GM18868 (cell line): Measurements from ENCODE around the gene TEKT1.
"Not testable (repeated sequence)": the region's sequence is repeated elsewhere in the genome, so short reads cannot be mapped to it uniquely, and the experiment has no call there.

Experiments used
- ATAC-seq: cut with Tn5 transposase; IDR thresholded peaks from one replicate; pipeline ENCODE4 v1.9.1; 2021; ENCODE audit warnings: mild to moderate bottlenecking, moderate library complexity; ENCODE audit not compliant: unreplicated experiment

TEKT1 gene

DNA sequence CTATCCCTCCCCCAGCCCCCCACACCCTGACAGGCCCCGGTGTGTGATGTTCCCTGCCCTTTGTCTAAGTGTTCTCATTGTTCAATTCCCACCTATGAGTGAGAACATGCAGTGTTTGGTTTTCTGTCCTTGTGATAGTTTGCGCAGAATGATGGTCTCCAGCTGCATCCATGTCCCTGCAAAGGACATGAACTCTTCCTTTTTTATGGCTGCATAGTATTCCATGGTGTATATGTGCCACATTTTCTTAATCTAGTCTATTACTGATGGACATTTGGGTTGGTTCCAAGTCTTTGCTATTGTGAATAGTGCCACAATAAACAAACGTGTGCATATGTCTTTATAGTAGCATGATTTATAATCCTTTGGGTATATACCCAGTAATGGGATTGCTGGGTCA lies 15.2 kb downstream of the TEKT1 start:
- not testable (repeated sequence) for ATAC-seq

DNA sequence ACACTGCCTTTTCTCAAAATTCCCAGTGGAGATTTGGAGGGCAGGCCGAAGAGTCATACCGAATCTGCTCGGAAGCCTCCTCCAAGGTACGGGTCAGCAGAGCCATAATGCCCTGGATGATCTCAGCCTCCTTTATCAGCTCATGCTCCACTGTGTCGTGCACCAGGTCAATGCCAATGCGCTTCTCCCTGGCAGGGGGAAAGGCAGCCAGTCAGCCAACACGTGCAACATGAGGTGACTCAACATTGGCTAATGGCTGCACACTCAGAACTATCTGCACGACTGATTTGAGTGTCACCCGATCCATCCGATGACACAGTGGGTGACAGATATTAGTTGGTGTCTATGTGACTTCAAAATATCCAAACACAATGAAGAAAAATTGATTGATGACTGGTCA lies 15.8 kb downstream of the TEKT1 start:
- no peak for ATAC-seq

DNA sequence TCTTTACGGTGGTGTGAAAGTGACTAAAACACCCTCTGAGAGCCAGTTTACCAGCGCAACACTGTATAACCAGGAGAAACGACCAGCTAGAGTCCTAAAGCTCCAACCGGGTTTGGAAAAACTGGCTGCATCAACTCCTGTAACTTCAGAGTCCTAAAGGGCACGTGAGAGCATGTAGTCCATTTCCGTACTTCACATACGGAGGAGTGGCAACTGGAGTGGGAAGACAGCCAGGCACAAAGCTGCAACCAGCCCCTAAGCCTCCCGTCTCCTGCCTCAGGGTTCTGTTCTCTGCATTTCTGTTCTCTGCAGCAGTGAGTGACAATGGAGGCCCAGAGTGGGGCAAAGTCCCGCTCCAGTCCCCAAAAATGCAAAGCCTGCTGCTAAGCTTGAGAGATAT lies 19.2 kb downstream of the TEKT1 start:
- no peak for ATAC-seq

DNA sequence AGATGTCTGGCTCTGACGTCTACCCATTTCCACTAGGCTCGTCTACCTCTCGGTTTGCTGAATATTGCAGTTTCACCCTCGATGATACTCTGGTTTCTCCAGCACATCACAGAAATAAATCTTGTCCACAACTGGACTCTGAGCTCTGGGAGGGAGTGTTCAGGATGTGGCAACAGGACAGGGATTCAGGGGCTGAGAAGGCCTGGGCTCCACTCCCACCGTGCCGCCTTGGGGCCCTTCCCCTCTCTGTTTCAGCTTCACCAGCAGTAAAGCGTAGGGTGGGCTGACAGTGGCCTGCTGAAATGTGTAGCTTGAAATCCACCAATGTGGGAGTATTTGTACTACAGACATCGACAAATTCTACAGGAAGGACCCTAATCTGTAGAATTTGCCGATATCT lies 20.0 kb downstream of the TEKT1 start:
- ATAC-seq = no peak

DNA sequence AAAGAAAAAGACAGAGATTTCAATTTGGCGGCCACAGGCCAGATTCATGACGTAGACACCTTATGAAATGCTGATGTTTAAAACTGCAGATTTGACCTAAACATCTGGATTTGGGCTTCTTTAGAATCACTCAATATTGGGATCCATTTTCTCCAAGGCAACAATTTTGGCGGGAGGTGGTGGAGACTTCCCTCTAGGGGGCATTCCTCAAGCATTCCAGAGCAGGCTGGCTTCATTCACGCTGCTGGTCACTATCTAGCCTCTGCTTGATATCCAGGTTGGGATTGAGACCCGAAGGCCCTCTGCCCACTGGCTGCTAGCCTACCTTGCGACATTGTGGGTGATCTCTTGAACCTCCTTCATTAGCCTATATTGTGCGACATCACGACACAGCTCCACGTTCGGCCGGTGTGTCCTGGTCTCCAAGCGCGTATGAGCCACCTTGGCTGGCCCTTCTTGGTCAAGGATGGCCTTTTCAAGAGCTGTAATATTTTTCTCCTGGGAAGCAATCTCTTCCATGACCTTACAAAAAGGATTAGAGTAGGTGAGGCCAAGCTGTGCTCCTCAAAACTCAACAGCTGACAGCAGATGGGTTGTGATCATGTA lies 31.0 kb downstream of the TEKT1 start:
- ATAC-seq = no peak

DNA sequence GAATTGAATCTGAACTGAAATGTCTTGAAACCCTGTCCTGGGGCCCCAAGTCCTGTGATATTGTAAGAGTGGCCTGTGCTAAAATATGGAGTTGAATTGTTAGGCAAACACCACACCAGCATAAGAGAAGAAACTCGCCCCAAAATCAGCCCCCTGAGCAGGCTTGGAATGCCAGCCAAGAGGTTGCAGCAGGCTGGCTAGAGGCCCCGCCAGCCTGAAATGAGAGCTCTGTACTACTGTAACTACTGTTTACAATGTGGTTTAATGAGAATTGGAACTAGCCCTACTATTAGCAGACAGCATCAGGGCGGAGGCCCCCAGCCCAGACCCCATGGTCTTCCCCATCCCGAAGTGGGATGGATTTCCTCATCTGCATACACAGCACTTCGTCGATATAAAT lies 31.8 kb downstream of the TEKT1 start:
- no peak for ATAC-seq

DNA sequence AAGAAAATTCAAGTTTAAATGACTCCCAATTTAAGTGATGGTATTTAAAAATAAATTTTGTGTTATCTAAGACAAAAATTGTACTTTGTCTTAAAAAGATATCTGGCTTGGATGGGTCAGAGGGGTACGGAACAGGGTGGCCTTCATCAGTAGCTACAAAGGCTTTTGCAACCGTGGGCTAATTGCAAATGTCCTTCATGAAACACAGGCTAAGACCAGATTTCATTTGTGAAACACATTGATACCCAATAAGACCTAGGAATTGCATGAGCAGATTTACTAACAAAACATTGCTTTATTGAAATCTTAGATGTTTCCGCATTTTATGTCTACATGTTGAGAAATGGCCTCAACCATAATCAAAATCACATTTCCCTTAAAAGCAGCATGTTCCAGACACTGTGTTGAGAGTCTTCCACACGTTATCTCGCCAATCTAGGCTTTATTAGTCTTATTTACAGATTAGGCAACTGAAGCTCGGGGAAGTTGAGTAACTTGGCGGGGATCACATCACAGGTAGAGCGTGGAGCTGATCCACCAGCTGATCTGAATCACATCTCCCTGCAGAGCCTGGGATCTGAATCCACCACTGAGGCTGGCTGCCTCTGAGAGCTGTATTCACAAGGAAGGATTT lies 33.7 kb downstream of the TEKT1 start:
- ATAC-seq = no peak

DNA sequence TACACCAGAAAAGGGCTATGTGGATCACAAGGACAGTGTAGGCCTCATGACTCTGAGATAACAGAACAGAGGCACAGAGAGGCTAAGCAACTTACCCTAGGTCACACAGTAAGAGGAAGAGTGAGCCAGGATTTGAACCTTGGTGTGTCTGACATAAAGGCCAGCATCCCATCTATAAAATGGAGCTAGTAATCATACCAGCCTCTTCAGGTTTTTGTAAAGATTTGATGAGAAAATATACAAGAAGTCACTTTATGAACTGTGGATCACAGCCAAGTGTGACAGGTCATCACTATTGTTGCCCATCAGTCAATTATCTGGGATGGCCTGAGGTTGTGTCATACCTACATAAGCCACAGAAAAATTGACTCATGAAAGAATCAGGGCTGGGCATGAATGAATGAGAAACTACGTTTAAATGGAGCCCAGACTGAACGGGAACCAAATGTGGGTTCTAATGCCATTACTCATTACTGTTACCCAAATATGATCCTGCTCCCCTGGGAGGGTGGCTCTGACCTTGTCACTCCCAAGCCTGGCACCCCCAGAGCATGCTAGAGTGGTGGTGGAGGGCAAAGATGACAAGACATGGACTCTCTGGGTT lies 34.5 kb downstream of the TEKT1 start:
- ATAC-seq = no peak

DNA sequence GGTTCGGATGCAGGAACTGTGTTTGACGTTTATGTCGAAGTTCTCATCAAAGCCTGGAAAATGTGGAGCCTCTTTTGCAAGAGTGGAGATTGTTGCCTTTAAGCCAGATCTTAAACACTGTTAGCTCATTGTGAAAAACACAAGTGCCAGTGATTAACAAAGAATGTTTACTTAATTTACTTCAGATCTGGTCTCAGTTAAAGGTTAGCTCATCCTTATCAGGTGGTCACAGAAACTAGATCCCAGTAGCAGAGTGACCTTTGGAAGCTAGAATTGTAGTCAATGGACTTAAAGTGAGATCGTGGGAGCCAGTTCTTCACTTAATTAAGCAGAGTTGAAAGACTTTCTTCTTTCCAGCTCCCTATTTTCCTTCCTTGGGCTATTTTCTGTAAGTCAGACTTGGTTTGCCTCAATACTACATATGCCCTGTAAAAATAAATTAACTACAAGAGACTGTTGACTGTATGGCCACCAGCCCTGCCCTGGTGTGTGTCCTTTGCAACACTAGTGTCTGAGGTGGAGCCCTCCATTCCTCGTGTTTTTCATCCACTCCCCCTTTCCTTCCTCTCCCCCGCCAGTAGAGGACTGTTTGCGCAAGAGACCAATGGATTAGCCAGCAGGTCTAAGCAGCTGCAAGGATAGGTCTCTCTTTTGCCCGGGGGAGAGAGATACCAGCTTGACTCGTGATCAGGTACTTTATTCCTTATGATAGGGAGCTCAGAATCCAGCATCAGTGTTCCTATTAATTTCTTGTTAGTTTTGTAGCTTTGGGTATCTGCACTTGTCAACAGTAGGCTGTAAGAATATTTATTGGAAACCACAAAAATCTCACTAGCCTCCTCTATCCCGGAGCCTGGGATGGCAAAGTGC lies 35.3 kb downstream of the TEKT1 start:
- no peak for ATAC-seq

DNA sequence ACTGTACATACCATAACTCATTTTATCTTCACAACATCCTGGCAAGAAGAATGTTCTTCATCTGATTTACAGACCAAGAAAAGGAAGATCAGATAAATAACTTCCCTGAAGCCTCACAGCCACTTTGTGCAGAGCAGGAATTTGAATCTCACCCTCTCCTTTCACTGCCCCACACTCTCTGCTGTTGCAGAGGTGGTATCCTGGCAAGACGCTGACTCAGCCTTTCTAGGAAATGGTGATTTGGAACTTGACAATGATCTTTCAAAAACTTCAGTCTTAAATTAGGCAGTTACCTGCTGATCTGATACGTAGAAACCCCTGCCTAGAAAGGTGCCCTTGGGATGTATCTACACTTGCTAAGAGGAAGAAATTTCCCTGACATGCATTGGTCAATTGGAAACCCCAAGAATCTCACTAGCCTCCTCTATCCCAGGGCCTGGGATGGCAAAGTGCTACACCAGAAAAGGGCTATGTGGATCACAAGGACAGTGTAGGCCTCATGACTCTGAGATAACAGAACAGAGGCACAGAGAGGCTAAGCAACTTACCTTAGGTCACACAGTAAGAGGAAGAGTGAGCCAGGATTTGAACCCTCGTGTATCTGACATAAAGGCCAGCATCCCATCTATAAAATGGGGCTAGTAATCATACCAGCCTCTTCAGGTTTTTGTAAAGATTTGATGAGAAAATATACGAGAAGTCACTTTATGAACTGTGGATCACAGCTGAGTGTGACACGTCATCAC lies 37.6 kb downstream of the TEKT1 start:
- no peak for ATAC-seq

DNA sequence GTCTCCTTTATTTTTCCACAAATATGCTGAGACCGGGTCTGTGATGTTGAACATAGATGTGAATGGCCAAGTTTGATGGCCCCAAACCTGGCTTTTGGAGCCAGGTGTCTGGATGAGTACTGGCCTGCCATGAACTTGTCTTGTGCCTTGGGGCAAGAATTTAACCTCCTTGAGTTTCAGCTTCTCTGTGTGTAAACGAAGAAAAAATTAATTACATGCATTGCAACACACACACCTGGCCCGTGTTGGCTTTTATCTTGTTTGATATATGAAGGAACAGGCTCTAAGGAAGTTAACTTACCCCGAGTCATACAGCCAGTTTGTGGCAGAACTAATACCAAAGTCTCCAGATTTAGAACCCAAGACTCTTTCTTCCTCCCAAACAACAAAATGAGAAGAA lies 42.4 kb downstream of the TEKT1 start:
- no peak for ATAC-seq

DNA sequence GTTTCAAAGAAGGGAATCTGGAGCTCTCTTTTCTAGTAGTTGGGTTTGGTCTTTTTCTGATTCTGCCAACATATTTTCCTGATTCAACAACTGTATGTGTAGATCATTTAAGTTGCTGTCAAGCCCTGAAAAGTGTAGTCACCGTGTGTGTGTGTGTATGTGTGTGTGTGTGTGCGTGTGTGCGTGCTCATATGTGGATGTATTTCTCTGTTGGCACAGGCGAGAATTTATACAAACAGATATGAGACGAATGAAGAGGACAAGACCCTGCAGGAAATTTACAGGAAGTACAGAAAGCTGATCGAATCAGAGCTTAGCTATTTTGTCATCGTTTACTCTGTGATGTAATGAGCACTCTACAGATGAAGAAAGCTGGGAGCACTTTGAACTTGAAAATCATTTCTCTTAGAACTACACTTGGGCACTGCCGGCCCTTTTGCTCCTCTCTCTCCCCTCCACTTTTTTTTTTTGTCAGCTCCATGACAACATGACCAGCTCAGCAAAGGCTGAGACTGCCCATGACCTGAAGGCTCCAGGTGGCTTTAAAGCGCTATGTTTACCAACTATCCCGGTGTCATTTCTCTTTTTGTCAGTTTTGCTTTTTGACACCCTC lies 44.3 kb downstream of the TEKT1 start:
- no peak for ATAC-seq

DNA sequence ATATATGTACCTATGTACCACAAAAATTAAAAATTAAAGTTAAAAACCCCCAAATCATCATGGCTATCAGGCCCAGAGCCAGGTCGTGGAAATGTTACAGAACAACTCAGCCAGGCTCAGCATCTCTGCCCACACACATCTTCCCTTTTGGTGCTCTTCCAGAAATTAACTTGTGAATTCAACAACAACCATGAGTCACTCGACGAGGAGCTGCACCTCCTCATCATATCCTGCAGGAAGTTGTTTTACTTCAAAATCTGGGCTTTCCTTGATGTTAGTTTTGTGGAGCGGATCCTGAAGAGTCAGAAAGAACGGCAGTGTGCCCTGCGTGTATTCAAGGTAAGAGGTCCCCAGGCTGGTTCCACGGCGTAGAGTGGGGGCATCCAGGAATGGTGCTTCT lies 44.9 kb downstream of the TEKT1 start:
- no peak for ATAC-seq

DNA sequence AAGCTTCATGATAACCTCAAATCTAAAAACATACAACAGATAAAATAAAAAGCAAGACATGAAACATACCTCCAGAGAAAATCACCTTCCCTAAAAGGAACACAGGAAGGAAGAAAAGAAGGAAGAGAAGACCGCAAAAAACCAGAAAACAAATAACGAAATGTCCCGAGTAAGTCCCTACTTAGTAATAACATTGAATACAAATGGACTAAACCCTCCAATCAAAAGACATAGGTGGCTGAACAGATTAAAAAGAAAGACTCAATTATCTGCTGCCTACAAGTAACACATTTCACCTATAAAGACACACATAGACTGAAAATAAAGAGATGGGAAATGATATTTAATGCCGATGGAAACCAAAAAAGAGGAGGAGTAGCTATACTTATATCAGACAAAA lies 49.3 kb downstream of the TEKT1 start:
- ATAC-seq = no peak

DNA sequence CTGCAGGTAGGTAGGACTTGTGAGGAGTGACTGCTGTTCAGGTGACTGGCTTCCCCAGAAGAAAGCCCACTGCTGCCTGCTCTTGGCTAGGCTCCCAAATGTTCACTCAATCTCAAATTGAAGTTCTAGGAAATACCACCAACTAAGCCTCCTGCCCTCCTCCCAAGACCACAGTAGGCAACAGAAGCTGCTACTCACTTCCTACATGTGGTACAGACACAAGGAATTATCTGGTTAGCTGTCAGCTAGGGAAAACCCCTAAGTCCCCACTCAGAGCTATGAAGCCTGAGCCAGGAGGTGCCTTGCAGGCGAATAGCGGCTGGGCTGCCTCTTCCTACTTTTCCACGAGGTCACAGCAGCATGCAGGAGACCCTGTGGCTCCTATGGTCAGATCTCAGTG lies 50.6 kb downstream of the TEKT1 start:
- no peak for ATAC-seq

DNA sequence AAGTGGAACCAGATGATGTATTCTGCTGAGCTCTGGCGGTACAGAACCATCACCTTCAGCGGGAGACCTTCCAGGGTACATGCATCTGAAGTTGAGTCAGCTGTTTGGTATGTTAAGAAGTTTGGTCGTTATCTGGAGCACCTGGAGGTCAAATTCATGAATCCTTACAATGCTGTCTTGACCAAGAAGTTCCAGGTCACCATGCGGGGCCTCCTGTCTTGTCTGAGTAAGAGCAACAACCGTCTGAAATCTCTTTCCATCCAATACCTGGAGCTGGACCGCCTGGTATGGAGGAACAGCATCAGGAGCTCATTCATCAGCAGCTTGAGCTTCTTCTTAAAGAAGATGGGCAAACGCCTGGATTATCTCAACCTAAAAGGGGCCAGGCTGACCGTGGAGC lies 51.5 kb downstream of the TEKT1 start:
- ATAC-seq = no peak

DNA sequence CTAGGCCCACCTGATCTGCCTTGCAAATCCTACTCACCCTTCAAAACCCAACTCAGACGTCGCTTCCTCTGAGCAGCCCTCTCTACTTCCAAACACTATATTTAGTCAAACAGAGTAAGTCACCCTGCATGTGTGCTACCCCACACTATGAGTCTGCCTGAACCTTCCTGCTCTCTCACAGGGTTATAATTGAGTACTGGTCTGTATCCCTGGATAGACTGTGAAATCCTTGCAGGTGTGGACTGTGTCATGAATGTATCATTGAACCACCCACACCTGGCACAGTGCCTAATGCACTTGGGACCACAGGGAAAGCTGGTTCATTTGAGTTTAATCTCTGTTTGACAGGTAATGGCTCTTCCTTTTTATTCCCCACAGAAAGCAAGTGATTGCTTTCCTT lies 52.1 kb downstream of the TEKT1 start:
- no peak for ATAC-seq

DNA sequence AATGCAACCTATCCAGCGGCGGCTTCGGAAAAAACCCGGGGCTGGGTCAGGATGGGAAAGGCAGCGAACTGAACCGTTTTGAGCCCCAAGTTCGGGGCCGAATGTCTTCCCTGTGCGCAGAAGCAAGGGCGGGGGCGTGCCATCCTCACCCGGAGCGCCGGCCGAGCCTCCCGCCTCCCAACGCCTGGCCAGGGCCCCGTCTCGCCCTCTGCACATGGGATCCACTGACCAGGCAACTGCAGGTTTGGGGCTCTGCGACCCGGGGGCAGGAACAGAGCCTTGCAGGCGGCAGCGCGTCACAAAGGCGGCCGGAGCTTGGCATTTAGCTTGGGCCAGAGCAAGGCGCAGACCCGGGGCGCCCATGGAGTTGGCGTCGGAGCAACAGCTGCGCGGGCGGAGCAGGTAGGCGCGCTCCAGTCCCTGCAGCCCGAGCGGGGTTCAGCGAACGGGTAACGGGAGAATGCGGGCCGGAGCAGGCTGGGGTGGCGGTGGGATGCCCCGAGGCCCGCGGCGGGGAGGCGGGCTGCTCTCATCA lies 55.6 kb downstream of the TEKT1 start, which contains the start of gene FBXO39:
Gene FBXO39, plus strand, starts transcription at position 345 of the 535 bp plus-strand sequence. CDS start 3,654 bp downstream, outside the sequence.
- ATAC-seq = no peak

DNA sequence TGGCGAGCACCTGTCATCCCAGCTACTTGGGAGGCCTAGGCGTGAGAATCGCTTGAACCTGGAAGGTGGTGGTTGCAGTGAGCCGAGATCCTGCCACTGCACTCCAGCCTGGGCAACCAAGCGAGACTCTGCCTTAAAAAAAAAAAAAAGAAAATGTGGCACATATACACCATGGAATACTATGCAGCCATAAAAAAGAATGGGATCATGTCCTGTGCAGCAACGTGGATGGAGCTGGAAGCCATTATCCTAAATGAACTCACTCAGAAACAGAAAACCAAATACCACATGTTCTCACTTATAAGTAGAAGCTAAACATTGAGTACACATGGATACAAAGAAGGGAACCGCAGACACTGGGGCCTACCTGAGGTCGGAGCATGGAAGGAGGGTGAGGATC lies 56.6 kb downstream of the TEKT1 start:
- ATAC-seq = not testable (repeated sequence)

DNA sequence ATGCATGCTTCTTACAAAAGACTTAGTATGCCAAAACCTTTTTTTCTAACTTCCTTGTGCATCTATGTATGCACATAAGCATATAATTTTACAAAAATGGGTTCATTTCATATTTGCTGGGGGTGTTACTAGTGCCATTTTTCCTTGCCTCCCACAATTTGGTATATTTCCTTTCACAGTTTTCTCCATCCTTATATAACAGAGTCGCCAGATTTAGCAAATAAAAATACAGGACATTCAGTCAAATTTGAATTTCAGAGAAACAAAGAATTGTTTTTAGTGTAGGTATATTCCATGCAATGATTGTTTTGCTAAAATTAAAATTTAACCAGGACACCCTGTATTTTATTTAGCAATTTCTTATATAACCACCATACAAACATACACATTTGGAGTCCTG lies 59.5 kb downstream of the TEKT1 start:
- no peak for ATAC-seq
